ENCODE results near the gene SGCA.

SGCA gene

DNA sequence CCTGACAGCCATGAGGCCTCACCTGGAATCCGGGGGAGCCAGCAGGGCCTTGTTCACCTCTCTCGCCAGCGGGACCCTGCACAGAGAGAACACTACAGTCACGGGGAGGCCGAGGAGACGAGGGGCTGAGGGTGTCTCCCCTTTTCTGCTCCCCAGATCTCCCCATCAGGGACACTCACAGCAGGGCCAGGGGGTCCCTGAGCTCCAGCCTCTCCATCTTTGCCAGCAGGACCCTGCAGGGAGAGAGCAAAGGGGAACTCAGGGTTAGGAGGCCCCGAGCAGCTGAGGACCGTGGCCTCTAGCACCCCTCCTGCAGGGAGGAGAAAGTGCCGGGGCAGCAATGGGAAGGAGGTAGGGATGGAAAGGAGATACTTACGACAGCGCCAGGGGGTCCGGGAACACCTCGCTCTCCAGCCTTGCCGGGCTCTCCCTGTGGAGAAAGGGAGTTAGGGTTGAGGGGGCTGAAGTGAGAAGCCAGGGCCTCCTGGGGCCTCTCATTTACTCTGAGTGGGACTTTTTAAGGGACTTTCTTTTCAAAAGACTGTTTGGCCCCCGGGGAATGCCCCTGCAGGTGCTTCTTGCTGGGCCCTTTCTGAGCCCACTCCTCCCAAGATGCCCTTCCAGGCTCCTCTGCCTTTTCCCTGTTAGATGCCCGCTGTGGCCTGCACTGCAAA, 26.9 kb downstream of the SGCA start:
- in situ Hi-C loops (cut with MboI; ENCODE audit: low sequenced_read_pairs): loop anchor here (10.0 kb wide), 1 partner anchor 102 kb away; no protein-coding TSS in a partner anchor

DNA sequence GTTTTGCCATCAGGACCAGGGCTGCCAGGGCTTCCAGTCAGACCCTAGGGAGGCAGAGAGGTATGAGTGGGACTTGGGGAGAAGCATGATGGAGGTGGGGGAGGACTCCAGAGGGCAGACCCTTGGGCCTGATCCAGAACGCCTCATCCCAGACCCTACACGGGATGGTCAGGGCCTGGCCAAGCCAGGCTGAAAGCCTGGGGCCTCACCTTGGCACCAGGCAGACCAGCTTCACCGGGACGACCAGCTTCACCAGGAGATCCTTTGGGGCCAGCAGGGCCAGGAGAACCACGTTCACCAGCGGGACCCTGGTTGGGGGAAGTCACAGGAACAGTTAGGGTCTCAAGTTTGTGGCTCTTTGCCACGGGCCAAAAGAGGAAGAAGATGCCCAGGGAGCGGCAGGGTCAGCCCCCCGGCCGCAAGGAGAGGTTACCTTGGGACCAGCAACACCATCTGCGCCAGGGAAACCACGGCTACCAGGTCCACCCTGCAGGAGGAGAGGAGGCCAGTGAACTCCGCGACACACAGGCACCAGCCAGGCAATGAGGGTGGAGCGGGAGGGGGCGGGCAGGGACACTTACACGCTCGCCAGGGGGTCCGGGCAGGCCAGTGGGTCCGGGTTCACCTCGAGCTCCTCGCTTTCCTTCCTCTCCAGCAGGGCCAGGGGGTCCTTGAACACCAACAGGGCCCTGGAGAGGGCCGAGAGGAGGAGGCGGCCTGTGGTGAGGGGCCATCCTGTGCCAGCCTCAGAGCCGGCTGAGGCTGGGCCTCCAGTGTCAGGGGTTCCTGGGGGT, 28.5 kb downstream of the SGCA start:
- in situ Hi-C loops (cut with MboI; ENCODE audit: low sequenced_read_pairs): loop anchor here (10.0 kb wide), 1 partner anchor 100 kb away; no protein-coding TSS in a partner anchor

DNA sequence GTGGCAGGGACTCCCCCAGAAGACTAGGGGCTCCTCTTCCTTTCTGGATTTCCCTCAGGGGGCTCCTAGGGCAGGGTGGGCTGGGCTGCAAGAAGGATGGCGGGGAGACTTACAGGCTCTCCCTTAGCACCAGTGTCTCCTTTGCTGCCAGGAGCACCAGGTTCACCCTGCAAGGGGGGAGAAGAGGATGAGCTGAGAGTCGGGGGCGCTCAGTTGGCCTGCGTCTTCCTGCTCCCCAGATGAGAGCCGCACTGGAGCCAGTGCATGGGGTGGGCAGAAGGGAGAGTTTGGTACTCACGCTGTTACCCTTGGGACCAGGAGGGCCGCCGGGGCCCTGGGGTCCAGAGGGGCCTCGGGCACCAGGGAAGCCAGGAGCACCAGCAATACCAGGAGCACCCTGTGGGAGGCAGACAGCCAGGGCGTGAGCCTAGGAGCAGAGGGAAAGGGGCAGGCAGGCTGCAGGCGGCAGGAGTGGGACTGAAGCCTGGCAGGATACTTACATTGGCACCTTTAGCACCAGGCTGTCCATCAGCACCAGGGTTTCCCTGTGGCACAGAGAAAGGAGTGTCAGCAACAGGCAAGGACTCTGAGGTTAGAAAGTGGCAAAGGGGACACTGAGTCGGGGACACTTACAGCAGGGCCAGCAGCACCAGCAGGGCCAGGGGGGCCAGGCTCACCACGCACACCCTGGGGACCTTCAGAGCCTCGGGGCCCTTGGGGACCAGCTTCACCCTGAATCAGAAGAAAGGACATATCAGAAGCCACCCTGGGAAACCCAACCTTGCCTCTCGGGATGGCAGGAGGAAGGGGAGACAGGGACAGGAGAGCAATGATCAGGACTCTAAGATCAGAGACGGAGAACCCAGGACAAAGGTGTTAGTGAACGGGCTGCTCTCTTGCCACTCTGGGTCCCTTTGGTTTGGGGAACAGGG, 29.4 kb downstream of the SGCA start:
- in situ Hi-C loops (cut with MboI; ENCODE audit: low sequenced_read_pairs): loop anchor here (10.0 kb wide), 1 partner anchor 100 kb away; no protein-coding TSS in a partner anchor

DNA sequence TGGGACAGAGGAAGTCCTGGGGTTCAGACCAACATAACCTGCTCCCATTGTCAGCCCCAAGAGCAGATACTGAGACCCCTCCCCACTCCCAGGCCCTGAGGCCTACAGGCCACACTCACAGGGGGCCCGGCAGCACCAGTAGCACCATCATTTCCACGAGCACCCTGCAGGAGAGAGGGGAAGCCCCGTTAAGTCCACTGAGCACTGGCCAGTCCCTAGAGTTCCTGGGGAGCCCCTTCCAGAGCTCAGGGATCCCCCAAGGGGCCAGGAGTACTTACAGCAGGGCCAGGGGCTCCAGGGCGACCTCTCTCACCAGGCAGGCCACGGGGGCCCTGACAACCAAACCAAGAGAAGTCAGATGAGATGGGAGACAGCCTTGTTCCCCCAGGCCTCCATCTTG, 30.2 kb downstream of the SGCA start:
- in situ Hi-C loops (cut with MboI; ENCODE audit: low sequenced_read_pairs): loop anchor here (10.0 kb wide), 1 partner anchor 99 kb away; no protein-coding TSS in a partner anchor

GRCh38 chr17:50196826-50197225, 31.0 kb downstream of the SGCA start:
- in situ Hi-C loops (cut with MboI; ENCODE audit: low sequenced_read_pairs): loop anchor here (10.0 kb wide), 1 partner anchor 98 kb away; no protein-coding TSS in a partner anchor

- in situ Hi-C loops (cut with MboI; ENCODE audit: low sequenced_read_pairs): loop anchor here (10.0 kb wide), 1 partner anchor 97 kb away; no protein-coding TSS in a partner anchor
Measured at GRCh38 chr17:50198026-50198669, 32.3 kb downstream of the SGCA start.

GRCh38 chr17:50199211-50199802, 33.5 kb downstream of the SGCA start:
- in situ Hi-C loops (cut with MboI; ENCODE audit: low sequenced_read_pairs): loop anchor here (10.0 kb wide), 1 partner anchor 95 kb away; no protein-coding TSS in a partner anchor

DNA sequence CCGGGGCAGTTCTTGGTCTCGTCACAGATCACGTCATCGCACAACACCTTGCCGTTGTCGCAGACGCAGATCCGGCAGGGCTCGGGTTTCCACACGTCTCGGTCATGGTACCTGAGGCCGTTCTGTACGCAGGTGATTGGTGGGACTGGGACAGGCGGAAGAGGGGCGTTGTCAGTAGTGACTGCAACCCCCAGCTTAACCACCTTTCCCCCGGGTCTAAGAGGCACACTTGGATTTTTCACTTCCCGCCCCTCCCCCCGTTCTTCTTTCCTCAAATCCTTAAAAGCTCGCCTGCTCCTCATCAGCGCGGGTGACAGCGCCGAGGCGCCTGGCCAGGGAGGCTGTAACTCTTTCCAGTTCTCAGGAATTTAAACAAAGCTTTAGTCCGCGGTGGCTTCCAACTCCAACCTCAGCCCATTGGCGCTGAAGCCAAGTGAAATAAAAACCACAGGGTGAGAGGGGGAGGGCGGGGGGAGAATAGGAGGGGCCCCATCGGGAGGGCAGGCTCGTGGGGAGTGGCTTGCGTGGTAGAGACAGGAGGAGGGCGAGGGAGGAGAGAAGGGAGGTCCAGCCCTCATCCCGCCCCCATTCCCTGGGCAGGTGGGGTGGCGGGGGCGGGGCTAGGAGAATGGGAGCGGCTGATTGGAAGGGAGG, 34.1 kb downstream of the SGCA start:
- in situ Hi-C loops (cut with MboI; ENCODE audit: low sequenced_read_pairs): loop anchor here (10.0 kb wide), 1 partner anchor 95 kb away; no protein-coding TSS in a partner anchor

DNA sequence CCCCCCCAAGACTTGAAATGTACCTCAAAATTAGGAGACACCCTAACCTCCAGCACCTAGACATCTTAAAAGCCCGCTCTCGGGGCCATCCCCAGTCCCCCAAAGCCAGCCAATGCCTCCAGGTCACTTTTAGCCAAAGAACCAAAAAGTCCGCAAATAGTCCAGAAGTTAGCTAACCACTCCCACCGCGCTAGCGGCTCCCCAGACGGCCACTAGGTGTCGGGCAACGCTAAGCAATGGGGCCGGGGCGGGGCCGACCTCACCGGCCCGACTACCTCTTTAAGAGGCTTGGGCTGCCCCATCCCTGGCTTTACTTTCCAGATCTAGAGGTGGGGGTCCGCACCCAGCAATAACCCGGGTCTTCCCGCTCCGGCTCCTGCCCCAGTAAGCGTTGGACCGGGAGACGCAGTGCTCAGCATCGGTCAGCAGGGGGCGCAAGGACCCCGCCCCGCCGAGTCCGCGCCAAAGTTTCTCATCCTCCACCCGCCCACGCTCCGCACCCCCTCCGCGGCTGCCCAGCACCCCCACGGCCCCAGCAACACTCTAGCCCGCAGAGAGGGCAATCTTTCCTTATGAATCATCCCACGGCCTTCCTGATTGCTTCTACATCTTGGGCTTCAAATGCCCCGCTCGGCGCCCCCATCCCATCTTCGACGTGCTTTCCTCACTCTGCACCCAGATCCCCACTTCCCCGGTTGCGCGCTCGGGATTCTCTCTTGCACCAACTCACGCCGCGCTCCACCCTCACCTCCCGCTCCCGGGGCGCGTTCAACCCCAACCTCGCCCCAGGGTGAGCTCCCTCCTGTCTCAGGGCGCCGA, 34.9 kb downstream of the SGCA start:
- in situ Hi-C loops (cut with MboI; ENCODE audit: low sequenced_read_pairs): no loop called here

- in situ Hi-C loops (cut with MboI; ENCODE audit: low sequenced_read_pairs): no loop called here
Measured at GRCh38 chr17:50201276-50201854, 35.6 kb downstream of the SGCA start, which contains the start of gene COL1A1. Gene COL1A1 (minus strand): TSS chr17:50201631. CDS start chr17:50201513, 118 bp downstream.

- in situ Hi-C loops (cut with MboI; ENCODE audit: low sequenced_read_pairs): no loop called here
Measured at GRCh38 chr17:50203086-50203485, 37.3 kb downstream of the SGCA start.

DNA sequence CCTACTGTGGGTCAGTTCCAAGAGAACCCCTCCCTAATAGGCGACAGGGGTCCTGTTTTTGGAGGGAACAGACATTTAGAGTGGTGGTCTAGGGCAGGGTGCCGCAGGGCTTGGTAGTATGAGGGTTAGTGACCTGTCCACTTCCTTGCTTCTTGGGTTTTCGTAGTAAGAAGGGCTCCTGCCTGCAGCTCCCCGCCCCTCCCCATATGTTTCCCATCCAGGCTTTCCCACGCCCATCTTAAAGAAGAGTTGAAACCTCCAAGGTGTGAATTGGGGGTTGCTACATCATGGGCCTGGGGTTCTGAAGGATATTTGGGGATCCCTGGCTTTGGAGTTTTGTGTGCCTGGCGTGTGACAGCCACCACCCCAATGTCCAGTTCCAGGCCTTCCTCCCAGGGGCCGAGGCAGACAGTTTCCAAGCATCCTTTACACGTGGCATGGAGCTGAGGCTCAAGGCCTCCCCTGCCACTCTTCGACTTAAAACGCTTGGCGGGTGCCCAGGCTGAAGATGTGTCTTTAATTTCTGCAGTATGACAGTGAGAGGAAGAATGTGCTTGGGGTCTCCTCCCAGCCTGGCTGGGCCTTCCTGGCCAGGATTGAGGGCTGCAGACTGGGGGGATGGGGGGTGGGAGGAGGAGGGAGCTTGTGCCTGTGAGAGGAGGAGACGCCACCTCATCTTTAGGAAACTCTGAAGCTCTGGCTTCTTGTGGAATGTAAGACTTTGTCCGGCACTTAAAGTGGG, 38.0 kb downstream of the SGCA start:
- in situ Hi-C loops (cut with MboI; ENCODE audit: low sequenced_read_pairs): no loop called here

- in situ Hi-C loops (cut with MboI; ENCODE audit: low sequenced_read_pairs): no loop called here
Measured at GRCh38 chr17:50204431-50204830, 38.6 kb downstream of the SGCA start.

DNA sequence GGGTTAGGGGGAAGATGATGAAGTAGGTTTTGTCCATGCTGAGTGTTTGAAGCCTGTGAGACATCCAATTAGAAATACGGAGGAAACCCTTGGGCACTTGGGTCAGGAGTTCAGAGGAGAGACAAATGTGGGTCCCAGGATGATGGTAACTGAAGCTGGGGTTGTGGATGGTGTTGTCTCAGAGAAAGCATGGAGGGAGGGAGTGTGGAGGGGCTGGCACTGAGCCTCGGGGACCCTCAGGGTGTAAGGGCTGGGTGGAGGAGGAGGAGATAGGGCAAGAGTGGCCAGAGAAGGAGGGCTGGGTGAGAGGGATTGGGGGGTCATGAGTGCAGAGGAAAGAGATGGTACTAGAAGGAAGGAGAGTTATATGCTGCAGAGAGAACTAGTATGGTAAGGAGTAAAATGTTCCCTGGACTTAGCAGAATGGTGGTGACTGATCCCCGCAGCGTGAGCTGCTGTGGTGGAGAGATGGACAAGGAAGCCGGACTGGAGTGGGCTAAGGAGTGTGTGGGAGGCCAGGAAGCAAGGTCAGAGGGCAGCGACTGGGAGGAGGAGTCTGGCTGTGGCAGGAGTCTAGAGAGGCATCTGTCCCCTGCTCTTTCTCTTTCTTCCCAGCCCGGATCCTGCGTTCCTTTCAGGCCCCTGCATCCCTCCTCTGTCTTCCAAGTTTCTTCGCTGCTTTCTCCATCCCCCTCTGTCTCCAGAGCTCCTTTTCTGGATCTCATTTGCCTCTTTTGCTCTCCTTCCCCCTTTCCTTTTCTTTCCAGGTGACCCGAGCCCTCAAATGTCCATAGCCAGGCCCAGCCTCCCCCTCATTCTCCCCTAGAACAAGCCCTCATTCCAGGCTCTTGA, 39.5 kb downstream of the SGCA start:
- in situ Hi-C loops (cut with MboI; ENCODE audit: low sequenced_read_pairs): no loop called here

DNA sequence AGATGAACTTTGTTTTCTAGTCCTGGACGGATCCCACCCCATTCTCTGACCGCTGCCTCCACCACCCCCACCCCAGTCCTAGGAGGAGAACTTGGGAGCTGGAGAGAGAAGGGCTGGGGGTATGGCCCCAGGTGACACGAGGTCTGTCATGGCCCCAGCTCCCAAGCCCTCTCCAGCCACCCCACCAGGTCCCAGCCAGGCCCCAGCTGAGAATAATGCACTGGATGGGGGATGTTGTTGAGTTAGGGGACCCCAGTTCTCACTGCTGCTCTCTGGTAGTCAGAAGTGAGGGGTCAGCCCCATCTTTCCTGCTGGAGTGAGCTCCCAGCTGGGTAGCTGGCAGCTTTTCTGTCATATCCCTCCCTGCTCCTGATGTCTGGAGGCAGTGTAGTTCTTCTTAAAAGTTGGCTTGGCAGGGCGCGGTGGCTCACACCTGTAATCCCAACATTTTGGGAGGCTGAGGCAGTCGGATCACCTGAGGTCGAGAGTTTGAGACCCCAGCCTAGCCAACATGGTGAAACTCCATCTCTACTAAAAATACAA, 40.2 kb downstream of the SGCA start:
- in situ Hi-C loops (cut with MboI; ENCODE audit: low sequenced_read_pairs): no loop called here

All from HL-60/S4 treated with phorbol 12-myristate 13-acetate at 8.2 ng/mL for 4 days and 3 days (cell line).